Renal cortical epithelial cell (primary cell): ENCODE results near the gene ZNF92. TPM values are rescaled to one million over a fixed set of nuclear protein-coding genes. Genes with fewer than 3 reads are reported as not detected.
"Not testable (repeated sequence)": the region's sequence is repeated elsewhere in the genome, so short reads cannot be mapped to it uniquely, and the experiment has no call there.

ENCODE experiments used
- DNase-seq: peaks from one replicate; pipeline ENCODE4 v3.0.0-alpha.2; 2011; ENCODE audit warnings: low read depth
- total RNA-seq: library from RNA; depleted of rRNA; stranded (reverse); fragments of >200 nt; gene quantifications from 2 replicates; pipeline ENCODE4 v1.2.3, GENCODE V29; 2014

Gene ZNF92
- 8.9 and 11.3 TPM in 2 replicates for total RNA-seq

GRCh38 chr7:65373608-65374351, at the start of gene ZNF92:
Gene ZNF92 (plus strand): TSS chr7:65373855. CDS start chr7:65373998, 143 bp downstream.
- DNase-seq = peak; percentile 93

- peak; percentile 20 for DNase-seq
Measured at GRCh38 chr7:65325793-65326432, 47.7 kb upstream of the ZNF92 start.

- DNase-seq = peak; percentile 10
Measured at GRCh38 chr7:65338346-65338745, 35.3 kb upstream of the ZNF92 start.

GRCh38 chr7:65339257-65339656, 34.4 kb upstream of the ZNF92 start:
- no peak for DNase-seq

- no peak for DNase-seq
Measured at GRCh38 chr7:65342723-65343629, 30.7 kb upstream of the ZNF92 start.

GRCh38 chr7:65344541-65344940, 29.1 kb upstream of the ZNF92 start:
- DNase-seq = not testable (repeated sequence)

- DNase-seq = no peak
Measured at GRCh38 chr7:65354263-65354662, 19.4 kb upstream of the ZNF92 start.

- DNase-seq = no peak
Measured at GRCh38 chr7:65369843-65370242, 3.8 kb upstream of the ZNF92 start.

- DNase-seq = no peak
Measured at GRCh38 chr7:65371468-65371867, 2.2 kb upstream of the ZNF92 start.

- DNase-seq = peak; percentile 13
Measured at GRCh38 chr7:65379318-65379717, 5.7 kb downstream of the ZNF92 start.

- no peak for DNase-seq
Measured at GRCh38 chr7:65381742-65382141, 8.1 kb downstream of the ZNF92 start.

GRCh38 chr7:65382452-65382851, 8.8 kb downstream of the ZNF92 start:
- DNase-seq = no peak

- DNase-seq = no peak
Measured at GRCh38 chr7:65387891-65388290, 14.2 kb downstream of the ZNF92 start.

- DNase-seq = peak; percentile 23
Measured at GRCh38 chr7:65390588-65390987, 16.9 kb downstream of the ZNF92 start.

- peak; percentile 73 for DNase-seq
Measured at GRCh38 chr7:65397730-65398142, 24.1 kb downstream of the ZNF92 start.

- not testable (repeated sequence) for DNase-seq
Measured at GRCh38 chr7:65398671-65399070, 25.0 kb downstream of the ZNF92 start.

- not testable (repeated sequence) for DNase-seq
Measured at GRCh38 chr7:65399101-65399500, 25.4 kb downstream of the ZNF92 start.

- DNase-seq = no peak
Measured at GRCh38 chr7:65404020-65404419, 30.4 kb downstream of the ZNF92 start.

- DNase-seq = not testable (repeated sequence)
Measured at GRCh38 chr7:65406706-65407105, 33.1 kb downstream of the ZNF92 start.

GRCh38 chr7:65409363-65409762, 35.7 kb downstream of the ZNF92 start:
- DNase-seq = no peak

- DNase-seq = no peak
Measured at GRCh38 chr7:65411249-65411648, 37.6 kb downstream of the ZNF92 start.

- no peak for DNase-seq
Measured at GRCh38 chr7:65422670-65423069, 49.0 kb downstream of the ZNF92 start.
